SK-N-MC (cell line): Measurements from ENCODE around the gene TMEM242.

Experiments
- DNase-seq: peaks from one replicate; pipeline ENCODE4 v3.0.0-alpha.2; 2011; ENCODE audit warnings: low read depth, low spot score
- H3K27ac ChIP-seq: fragments of 200-600 bp; sonication (generic); 2 replicates; pipeline ENCODE4 v1.5.1; 2016; ENCODE audit warnings: mixed run types
- H3K36me3 ChIP-seq: fragments of 200-600 bp; sonication (generic); 2 replicates; pipeline ENCODE4 v1.6.1; 2017; ENCODE audit warnings: antibody characterized with exemption, low read length, mixed read lengths; ENCODE audit not compliant: insufficient read depth
- H3K4me3 ChIP-seq: fragments of 200-600 bp; sonication (generic); 2 replicates; pipeline ENCODE4 v1.5.1; 2016
- H3K9ac ChIP-seq: fragments of 200-600 bp; sonication (generic); 2 replicates; pipeline ENCODE4 v1.8.0; 2017; ENCODE audit warnings: mixed run types, mixed read lengths; ENCODE audit not compliant: insufficient read length
- H3K9me3 ChIP-seq: fragments of 200-600 bp; sonication (generic); 2 replicates; pipeline ENCODE4 v1.6.1; 2017; ENCODE audit warnings: low read depth, mild to moderate bottlenecking, antibody characterized with exemption, low read length, moderate library complexity, mixed read lengths
- EZH2 ChIP-seq: fragments of 200-600 bp; sonication (generic); IDR thresholded peaks from one replicate; pipeline ENCODE4 v1.6.1; 2017; ENCODE audit warnings: antibody characterized with exemption
- FOXP2 ChIP-seq: optimal IDR thresholded peaks from 2 replicates; pipeline ENCODE3; 2011; ENCODE audit warnings: mild to moderate bottlenecking, moderate library complexity; ENCODE audit not compliant: insufficient read depth; ENCODE audit errors: extremely low read length, control extremely low read depth
- POLR2AphosphoS5 ChIP-seq: IDR thresholded peaks from 2 replicates; pipeline ENCODE4 v1.6.1; 2012; ENCODE audit warnings: mild to moderate bottlenecking, low read depth, low read length, borderline replicate concordance

TMEM242 gene

DNA sequence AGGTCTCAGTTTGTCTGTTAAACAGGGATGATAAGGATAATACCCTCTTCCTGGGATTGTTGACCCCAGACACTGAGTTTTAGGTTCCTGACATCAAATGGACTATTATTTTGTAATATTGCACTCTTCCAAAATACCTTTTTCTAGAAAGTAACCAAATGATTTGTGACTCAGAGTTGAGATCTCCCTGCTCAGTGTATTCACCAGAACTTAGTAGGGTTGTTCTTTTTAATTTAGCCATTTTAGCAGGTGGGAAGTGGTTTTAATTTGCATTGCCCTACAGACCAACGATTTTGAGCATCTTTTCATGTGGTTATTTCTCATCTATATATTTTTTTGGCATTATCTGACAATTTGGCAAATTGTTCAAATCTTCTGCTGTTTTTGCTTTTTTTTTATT is 75.1 kb downstream of the TMEM242 start:
- peaks cover 4% of the 10 kb centered on the region; the same call in 1 of the 2 replicates for H3K9me3 ChIP-seq
- H3K9ac ChIP-seq, result no peak overlapping the region
- no peak overlapping the region for H3K27ac ChIP-seq
- H3K36me3 ChIP-seq, result peaks cover 6% of the 10 kb centered on the region; the same call in 1 of the 2 replicates
- TF ChIP-seq POLR2AphosphoS5 (no peak), EZH2 (no peak), FOXP2 (no peak)
- no peak overlapping the region for H3K4me3 ChIP-seq
- DNase-seq, result no peak

DNA sequence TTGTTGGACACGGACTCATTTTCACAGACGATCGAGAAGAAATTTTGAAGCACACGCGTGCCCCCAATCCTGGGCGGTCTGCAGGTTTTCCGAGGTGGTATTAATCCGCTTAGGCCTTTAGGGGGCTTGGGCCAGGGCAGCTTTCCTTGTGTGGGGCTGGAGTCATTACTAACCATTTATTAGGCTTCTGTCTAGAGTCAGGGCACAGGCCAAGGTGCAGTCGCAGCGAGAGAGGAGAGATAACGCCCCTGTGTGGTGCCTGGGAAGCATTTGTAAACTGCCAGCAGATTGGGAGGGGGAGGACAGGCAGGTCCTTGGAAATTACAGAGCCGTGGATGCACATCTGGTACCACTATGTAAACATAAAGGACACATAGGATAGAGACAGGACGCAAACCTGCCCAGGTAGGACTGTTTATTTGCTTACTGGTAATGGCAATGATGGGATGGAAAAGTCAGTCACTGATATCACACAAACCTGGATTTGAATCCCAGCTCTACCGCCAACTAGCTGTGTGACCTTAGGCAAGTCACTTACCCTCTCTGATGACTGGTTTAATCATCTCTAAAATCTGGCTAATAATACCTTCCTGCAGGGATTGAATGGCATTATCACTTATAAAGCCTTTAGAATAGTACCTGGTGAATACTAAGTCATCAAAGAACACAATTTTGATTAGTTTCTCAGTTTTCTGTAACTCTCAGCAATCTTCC is 76.4 kb downstream of the TMEM242 start:
- peaks cover 6% of the 10 kb centered on the region; the same call in 1 of the 2 replicates for H3K36me3 ChIP-seq
- DNase-seq, result no peak
- TF ChIP-seq FOXP2 (no peak), EZH2 (no peak), POLR2AphosphoS5 (no peak)

DNA sequence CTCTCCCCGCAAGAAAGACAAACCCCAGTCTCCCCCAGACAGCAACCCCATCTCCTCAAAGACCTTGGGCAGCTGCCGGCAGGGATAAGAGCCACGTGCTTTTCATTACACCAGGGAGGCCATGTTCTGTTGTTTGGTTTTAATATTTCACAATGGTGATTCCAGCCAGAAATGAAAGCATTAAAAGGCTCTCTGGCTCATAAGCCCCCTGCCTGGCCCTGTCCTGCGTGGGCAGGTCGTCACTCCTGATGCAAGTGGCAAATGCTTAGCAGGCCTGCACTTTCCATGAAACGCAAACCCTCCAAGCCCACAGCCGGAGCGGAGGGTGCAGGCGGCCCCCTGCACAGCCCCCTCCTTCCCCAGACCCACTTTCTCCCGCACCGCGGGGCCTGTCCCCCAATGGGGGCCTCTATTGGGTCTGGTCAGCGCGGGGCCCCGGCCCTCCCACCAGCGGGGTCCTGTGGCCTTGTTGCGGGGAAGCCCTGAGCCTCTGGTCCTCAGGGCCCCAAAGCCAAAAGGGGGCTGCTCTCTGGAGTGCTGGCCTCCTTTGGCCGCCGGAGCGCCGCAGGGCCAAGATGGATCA is 77.2 kb downstream of the TMEM242 start:
- TF ChIP-seq POLR2AphosphoS5, result no peak
- TF ChIP-seq EZH2, result no peak
- no peak for TF ChIP-seq FOXP2
- Histone ChIP-seq H3K4me3 (no peak overlapping the region), H3K9ac (no peak overlapping the region), H3K9me3 (peaks cover 4% of the 10 kb centered on the region; the same call in 1 of the 2 replicates), H3K36me3 (peaks cover 6% of the 10 kb centered on the region; the same call in 1 of the 2 replicates), H3K27ac (no peak overlapping the region)
- DNase-seq, result no peak

More for the DNA sequence above, 76.4 kb downstream of the TMEM242 start:
- Histone ChIP-seq H3K27ac (no peak overlapping the region), H3K4me3 (no peak overlapping the region), H3K9me3 (peaks cover 4% of the 10 kb centered on the region; the same call in 1 of the 2 replicates), H3K9ac (no peak overlapping the region)

- no peak overlapping the region for H3K9ac ChIP-seq
- H3K27ac ChIP-seq, result no peak overlapping the region
- TF ChIP-seq POLR2AphosphoS5, result no peak
- TF ChIP-seq FOXP2, result no peak
- no peak for TF ChIP-seq EZH2
- no peak for DNase-seq
- H3K4me3 ChIP-seq, result no peak overlapping the region
- H3K9me3 ChIP-seq, result peaks cover 4% of the 10 kb centered on the region; the same call in 1 of the 2 replicates
- peaks cover 6% of the 10 kb centered on the region; the same call in 1 of the 2 replicates for H3K36me3 ChIP-seq
Measured at GRCh38 chr6:157245436-157245835, 77.9 kb downstream of the TMEM242 start.

- H3K36me3 ChIP-seq, result peaks cover 6% of the 10 kb centered on the region; the same call in 1 of the 2 replicates
- H3K27ac ChIP-seq, result peak overlapping the region; percentile 86
- no peak for DNase-seq
- peak overlapping the region; percentile 3 for H3K9ac ChIP-seq
- H3K9me3 ChIP-seq, result peaks cover 4% of the 10 kb centered on the region; the same call in 1 of the 2 replicates
- no peak for TF ChIP-seq POLR2AphosphoS5
- TF ChIP-seq EZH2, result no peak
- TF ChIP-seq FOXP2, result no peak
- H3K4me3 ChIP-seq, result no peak overlapping the region
Measured at GRCh38 chr6:157244780-157245179, 78.5 kb downstream of the TMEM242 start.

DNA sequence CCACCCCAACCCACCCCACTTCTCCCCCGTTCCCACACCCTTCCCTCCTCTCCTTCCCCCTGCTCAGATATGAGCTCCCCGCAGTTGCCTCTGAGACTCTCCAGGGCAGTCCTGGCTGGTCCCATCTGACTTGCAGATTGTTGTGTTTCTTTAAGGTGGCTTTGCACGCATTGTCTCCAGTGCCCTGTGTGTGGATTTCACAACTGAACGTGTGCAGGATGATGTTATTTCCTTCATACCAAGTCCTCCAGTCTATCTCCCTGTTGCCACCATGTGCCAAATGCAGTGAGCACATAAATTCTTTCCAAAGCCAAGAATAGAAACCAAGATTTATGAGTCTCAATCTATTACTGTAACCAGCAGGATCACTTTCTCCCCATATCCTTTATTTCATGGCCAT is 79.1 kb downstream of the TMEM242 start:
- Histone ChIP-seq H3K4me3 (0 out of 2 replicates have a peak overlapping the region, but pooled peaks have one; percentile 36), H3K27ac (peak overlapping the region; percentile 86), H3K9me3 (peaks cover 4% of the 10 kb centered on the region; the same call in 1 of the 2 replicates), H3K36me3 (peaks cover 6% of the 10 kb centered on the region; the same call in 1 of the 2 replicates), H3K9ac (peak overlapping the region; percentile 3)
- TF ChIP-seq EZH2 (no peak), POLR2AphosphoS5 (no peak), FOXP2 (no peak)
- no peak for DNase-seq

- DNase-seq, result no peak
- H3K9me3 ChIP-seq, result no peaks in the 10 kb centered on the region
- H3K27ac ChIP-seq, result peak overlapping the region; percentile 39; the same call in 1 of the 2 replicates
- TF ChIP-seq FOXP2 (no peak), POLR2AphosphoS5 (no peak), EZH2 (no peak)
- H3K4me3 ChIP-seq, result no peak overlapping the region
- no peaks in the 10 kb centered on the region for H3K36me3 ChIP-seq
- H3K9ac ChIP-seq, result no peak overlapping the region
Measured at GRCh38 chr6:157242791-157243190, 80.5 kb downstream of the TMEM242 start.

- peak overlapping the region; percentile 85 for H3K4me3 ChIP-seq
- no peaks in the 10 kb centered on the region for H3K9me3 ChIP-seq
- H3K27ac ChIP-seq, result peak overlapping the region; percentile 83; the same call in 1 of the 2 replicates
- no peaks in the 10 kb centered on the region for H3K36me3 ChIP-seq
- no peak for DNase-seq
- TF ChIP-seq EZH2 (no peak), POLR2AphosphoS5 (no peak), FOXP2 (no peak)
- peak overlapping the region; percentile 70 for H3K9ac ChIP-seq
Measured at GRCh38 chr6:157240960-157241311, 82.4 kb downstream of the TMEM242 start.
